Pons (tissue), 1 donor: ENCODE measurements around the gene KANSL1L.
A peak's percentile ranks its signal among the peaks of the same experiment; 100 is the strongest.

Experiments used
- DNase-seq: peaks from one replicate; pipeline ENCODE4 v3.0.0-alpha.2; 2016; ENCODE audit warnings: low spot score

KANSL1L gene

DNA sequence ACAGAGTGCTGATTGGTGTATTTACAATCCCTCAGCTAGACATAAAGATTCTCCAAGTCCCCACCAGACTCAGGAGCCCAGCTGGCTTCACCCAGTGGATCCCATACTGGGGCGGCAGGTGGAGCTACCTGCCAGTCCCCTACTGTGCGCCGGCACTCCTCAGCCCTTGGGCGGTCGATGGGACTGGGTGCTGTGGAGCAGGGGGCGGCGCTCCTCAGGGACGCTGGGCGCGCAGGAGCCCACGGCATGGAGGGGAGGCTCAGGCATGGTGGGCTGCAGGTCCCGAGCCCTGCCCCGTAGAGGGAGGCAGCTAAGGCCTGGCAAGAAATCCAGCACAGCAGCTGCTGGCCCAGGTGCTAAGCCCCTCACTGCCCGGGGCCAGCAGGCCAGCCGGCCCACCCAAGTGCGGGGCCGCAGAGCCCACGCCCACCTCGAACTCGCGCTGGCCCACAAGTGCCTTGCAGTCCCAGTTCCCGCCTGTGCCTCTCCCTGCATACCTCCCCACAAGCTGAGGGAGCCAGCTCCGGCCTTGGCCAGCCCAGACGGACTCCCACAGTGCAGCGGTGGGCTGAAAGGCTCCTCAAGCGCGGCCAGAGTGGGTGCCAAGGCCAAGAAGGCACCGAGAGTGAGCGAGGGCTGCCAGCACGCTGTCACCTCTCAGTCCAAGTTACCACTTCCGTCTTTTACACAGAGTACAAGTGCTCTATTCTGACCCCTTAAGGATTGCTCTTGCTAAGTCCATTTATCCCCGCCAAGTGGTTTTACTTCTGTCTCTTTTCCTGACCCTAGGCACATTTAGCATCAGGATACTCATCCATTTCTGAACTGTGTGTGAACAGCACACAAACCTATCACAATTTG, 170.5 kb downstream of the KANSL1L start:
- no peak for DNase-seq

DNA sequence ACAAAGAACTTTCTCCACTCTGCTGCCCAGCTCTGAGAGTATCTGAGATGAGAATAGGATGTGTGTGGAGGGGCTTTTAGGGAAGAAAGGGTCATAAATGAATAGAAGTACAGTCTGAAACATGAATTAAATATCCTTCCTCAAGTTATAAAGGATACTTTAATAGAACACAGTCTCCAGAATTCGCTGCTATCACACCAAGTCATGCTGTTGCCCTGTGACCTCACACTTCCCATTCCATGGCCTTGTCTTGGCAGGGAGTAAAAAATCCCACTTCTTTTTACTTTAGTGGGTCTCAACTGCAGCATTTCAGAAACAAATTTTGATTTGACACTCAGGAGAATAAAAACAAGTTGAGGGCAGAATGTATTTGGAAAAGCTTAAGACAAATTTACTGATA, 172.6 kb downstream of the KANSL1L start:
- no peak for DNase-seq

DNA sequence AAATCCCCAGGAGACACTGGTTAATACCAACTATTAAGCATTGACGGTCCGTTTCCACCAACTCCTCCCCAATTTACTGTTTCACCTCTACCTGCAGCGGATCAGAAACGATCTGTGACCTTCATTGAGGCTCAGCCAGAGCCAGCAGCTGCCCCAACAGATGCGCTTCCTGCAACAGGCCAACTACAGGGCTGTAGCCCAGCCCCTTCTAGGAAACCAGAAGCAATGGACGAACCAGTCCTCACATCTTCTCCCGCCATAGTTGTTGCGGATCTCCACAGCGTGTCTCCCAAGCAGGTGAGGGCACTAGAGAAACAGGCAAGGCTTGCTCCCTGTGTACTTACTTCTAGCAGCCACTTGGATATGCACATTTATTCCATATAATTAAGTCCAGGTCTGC, 177.2 kb downstream of the KANSL1L start:
- DNase-seq: no peak

DNA sequence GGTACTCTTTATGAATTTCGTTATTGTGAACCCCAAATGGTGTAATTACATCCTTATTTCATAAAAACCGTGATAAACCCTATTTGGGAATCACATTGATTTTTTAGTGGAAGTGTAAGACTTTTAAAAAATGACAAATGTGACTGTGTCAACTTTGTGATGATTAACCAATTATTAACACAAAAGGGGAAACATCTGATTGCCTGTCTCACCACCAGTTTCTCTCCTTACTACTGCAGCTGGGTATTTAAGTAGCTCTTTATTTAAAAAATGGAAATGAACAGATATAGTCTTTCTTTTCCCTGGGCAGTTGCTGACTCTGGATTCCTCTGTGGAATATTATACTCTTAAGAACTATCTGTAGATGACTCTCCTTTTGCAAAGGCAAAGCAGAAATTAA, 180.4 kb downstream of the KANSL1L start:
- no peak for DNase-seq

DNA sequence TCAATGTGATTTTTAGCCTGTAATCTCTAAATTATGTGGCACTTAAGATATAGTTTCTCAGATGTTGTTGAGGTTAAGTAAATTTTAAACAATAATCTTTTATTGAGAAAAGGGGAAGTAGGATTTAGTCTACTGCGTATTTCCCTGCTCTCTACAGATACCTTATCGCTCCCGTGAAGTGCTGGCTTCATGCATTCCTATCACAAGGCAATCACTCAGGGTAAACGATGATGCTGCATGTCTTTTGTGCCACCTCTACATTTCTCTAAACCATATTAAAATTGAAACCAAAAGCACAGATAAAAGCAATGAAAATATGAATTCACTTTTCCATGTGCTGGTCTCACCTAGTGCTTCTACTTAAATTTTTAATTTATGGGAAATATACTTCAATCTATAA, 183.2 kb downstream of the KANSL1L start:
- DNase-seq: no peak

DNA sequence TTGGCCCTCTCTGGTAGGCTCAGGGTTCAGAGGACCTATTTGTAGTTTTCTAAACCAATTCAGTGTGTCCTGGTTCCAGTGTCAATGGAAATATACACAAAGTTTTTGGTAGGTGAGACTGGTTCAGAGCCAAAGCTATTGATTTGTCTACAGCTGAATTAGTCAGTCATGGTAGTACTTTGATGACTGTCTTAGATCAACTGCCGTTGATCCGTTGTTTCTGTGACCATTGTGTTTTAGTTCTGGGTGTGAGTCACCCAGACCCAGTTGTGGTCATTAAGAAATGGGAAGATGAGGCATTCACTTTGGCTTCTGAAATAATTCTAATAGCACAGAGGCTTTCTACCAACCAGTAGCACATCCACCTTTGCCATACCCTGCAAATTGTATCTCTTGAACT, 184.8 kb downstream of the KANSL1L start:
- DNase-seq: no peak

DNA sequence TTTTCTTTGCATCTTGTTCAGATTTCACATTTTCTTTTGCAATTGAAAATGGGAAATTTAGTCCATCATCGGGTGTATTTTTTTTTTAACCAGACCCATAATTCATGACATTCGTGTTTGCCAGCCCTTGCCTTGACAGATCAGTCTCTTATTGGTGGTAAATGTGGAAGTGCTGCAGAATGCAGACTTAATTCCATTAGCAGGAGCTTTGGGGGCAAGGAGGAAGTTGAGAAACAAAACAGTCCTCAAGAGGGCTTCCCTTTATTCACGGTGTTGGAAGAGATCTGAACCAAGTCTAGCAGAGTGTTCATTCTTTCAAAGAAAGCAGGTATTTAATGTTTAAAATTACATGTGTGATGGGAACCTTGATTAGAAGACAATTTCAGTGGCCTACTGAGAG, 185.3 kb downstream of the KANSL1L start:
- DNase-seq: peak; percentile 41

DNA sequence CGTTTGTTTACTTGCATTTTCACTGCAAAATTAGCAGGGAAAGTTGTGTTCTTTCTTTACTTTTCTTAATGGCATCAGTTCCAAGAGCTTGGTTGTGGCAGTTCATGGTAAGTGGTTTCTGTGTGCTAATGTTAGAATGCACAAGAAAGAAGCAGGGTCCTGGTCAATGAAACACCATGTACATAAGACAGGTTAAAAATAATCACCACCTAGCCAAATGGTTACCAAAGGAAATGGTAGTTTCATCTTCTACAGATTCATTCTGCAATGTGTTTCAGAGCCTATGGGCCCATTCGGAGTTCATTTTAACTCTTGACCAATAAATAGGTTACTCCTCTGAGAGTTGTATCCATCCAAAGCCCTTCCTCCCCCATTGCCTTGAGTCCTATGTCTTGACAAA, 186.9 kb downstream of the KANSL1L start:
- no peak for DNase-seq

DNA sequence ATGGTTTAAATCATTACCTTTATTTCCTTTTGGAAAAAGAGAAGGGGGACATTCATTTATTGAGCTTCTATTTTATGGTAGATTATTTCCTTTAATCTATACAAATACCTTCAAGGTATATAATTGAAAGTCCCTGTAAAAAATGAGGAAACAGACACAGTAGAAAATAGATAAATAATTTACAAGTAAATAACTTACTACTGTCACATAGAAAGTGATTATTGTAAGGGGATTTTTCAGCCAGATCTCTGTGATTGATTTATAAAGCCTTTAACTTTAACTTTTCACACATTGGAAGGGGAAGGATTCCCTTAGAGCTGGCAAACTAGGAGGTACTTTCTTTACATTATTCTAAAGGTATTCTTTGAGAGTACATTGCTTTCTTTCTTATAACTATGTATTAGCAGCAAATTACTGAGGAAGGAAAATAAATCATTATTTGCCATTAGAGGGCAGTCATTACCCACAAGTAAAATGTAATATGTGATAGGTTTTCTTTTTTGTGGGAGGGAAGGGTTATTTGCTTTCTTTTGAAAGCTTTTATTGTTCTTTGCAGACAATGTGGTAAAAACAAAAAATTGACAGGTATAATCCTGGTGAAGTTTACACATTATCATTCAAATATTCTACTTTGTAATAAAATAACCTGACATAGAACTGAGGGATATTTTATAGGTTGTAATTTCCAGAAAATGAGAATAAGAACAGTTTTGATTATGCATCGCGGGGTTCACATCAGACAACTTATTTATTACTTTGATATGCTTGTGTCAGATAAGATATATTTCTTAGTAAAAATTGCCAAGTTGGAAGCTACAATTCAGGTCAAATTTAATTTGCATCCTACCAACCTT, 193.6 kb downstream of the KANSL1L start:
- peak; percentile 78 for DNase-seq

DNA sequence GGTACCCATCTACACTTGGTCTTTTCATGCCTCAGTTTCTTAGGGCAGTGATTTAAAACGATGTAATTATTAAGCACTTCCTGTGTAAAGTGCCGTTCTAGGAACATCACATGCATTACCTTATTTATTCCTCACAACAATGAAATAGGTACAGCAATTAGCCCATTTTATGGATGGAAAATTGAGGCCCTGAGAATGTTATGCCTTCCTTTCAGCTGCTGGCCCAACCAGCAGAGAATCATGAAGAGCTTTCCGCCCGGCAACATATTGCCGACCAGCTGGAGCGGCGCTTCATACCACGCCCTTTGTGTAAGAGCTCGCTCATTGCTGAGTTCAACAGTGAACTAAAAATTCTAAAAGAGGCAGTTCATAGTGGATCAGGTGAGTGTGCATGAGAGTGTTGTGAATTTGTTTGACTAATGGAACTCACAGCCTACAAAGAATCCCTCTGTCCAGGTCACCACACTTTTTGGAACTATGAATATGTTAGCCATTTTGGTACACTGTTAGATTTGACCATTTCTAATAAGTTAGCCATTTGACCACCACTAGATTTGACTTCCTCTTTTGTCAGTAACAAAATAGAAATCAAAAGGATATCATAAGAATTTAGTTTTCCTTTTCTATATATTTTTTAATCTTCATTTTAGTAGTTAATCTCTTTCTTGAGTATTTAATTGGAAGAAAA, 194.4 kb downstream of the KANSL1L start:
- no peak for DNase-seq

DNA sequence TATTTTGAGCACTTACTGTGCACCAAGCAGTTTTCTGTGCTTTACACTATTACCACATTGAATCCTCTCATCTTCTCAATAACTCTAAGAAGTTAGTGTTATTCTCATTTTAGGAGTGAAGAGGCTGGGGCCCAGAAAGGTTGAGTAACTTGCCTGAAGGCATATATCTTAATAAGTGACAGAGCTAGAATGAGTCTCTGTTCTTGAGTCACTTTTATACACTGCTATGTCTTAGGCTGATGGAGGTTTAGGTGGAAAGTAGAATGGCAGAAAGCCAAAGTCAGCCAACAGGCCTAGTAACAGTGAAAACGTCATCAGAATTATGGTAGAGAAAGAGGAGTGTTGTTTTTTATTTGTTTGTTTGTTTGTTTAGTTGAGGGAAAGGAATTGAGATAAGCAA, 196.6 kb downstream of the KANSL1L start:
- DNase-seq: no peak

DNA sequence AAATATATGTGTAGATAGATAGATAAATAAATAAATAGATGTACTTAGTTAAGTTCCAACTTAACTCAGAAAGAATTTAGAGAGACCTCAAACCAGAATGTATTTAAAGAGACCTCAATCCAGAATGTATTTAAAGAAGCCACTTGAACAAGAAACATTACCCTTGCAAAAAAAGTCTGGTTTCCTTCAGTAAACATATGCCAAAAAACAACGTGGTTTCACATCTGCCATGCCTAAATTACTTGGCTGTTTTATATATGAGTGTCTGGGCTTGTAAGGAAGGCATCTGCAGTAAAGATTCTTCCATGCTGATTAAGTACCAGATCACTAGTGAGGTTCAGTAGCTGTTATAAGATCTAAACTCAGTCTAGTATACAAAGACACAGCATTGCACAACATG, 197.9 kb downstream of the KANSL1L start:
- no peak for DNase-seq
